CD14-positive monocyte (primary cell): ENCODE data around the gene SPAG16. TPM values are rescaled to one million over a fixed set of nuclear protein-coding genes. Genes with fewer than 3 reads are reported as not detected.

ENCODE experiments used
- DNase-seq, 3 donors: peaks; one replicate each; pipeline ENCODE4 v3.0.0-alpha.2; 2011 to 2022
- H2AFZ ChIP-seq: 2 replicates; pipeline ENCODE4 v1.6.0; 2012; ENCODE audit warnings: mild to moderate bottlenecking, low read depth, low read length, inconsistent platforms; ENCODE audit not compliant: insufficient read depth, poor library complexity, severe bottlenecking
- H3K27ac ChIP-seq, 2 donors: 1 replicate in 1 of 2; 2 replicates in 1 of 2; pipeline ENCODE4 v1.5.1; 2012 to 2013; ENCODE audit warnings: low read length in 2 of 2, control low read depth in 1 of 2, inconsistent platforms in 1 of 2, low read depth in 1 of 2, mild to moderate bottlenecking in 1 of 2
- H3K27me3 ChIP-seq, 2 donors: one replicate each; pipeline versions ENCODE4 v1.6.0 to v1.6.1; 2011 to 2013; ENCODE audit warnings: low read length in 2 of 2; ENCODE audit not compliant: control insufficient read depth in 2 of 2, insufficient read depth in 2 of 2
- H3K36me3 ChIP-seq, 2 donors: replicated peaks in 1 of 2; 1 replicate in 1 of 2; 2 replicates in 1 of 2; pipeline versions ENCODE4 v1.5.1 to v1.6.1; 2012 to 2013; ENCODE audit warnings: low read length in 2 of 2, control low read depth in 1 of 2, inconsistent platforms in 1 of 2, mild to moderate bottlenecking in 1 of 2; ENCODE audit not compliant: insufficient read depth in 2 of 2, control insufficient read depth in 1 of 2
- H3K4me1 ChIP-seq, 2 donors: 1 replicate in 1 of 2; 2 replicates in 1 of 2; pipeline versions ENCODE4 v1.5.1 to v1.6.1; 2012 to 2013; ENCODE audit warnings: low read length in 2 of 2, control low read depth in 1 of 2, inconsistent platforms in 1 of 2, mild to moderate bottlenecking in 1 of 2, moderate library complexity in 1 of 2; ENCODE audit not compliant: insufficient read depth in 2 of 2, control insufficient read depth in 1 of 2
- H3K4me2 ChIP-seq: replicated peaks from 2 replicates; pipeline ENCODE3; 2012; ENCODE audit warnings: low read length, moderate library complexity, mild to moderate bottlenecking; ENCODE audit not compliant: poor library complexity, severe bottlenecking; ENCODE audit errors: extremely low read depth
- H3K4me3 ChIP-seq, 3 experiments: fragments of 200-600 bp in 1 of 3; sonication (generic) in 1 of 3; replicated peaks in 1 of 3; 1 replicate in 2 of 3; 2 replicates in 1 of 3; pipeline ENCODE4 v1.5.1; 2011 to 2013; ENCODE audit warnings: low read length in 3 of 3, mild to moderate bottlenecking in 3 of 3, control low read depth in 2 of 3, low read depth in 2 of 3, inconsistent platforms in 1 of 3, moderate library complexity in 1 of 3
- H3K79me2 ChIP-seq: 2 replicates; pipeline ENCODE4 v1.6.0; 2012; ENCODE audit warnings: mild to moderate bottlenecking, control low read depth, inconsistent platforms, low read length, moderate library complexity; ENCODE audit not compliant: insufficient read depth
- H3K9ac ChIP-seq: 2 replicates; pipeline ENCODE4 v1.6.0; 2017; ENCODE audit warnings: low read length, mild to moderate bottlenecking; ENCODE audit not compliant: insufficient read depth, poor library complexity, severe bottlenecking
- H3K9me3 ChIP-seq, 2 donors: replicated peaks in 1 of 2; 1 replicate in 1 of 2; 2 replicates in 1 of 2; pipeline versions ENCODE4 v1.5.1 to v1.6.1; 2012 to 2013; ENCODE audit warnings: low read length in 2 of 2, control low read depth in 1 of 2; ENCODE audit not compliant: control insufficient read depth in 1 of 2, insufficient read depth in 1 of 2
- H4K20me1 ChIP-seq: 2 replicates; pipeline ENCODE4 v1.6.0; 2012; ENCODE audit warnings: mild to moderate bottlenecking, low read length, control low read depth, moderate library complexity; ENCODE audit not compliant: insufficient read depth
- H3K27ac Mint-ChIP-seq, 7 donors: one replicate each; pipeline ENCODE4 v1.8.0; 2020; ENCODE audit warnings: mild to moderate bottlenecking in 7 of 7, mixed read lengths in 7 of 7, moderate library complexity in 6 of 7, inconsistent platforms in 2 of 7
- H3K27me3 Mint-ChIP-seq, 3 donors: one replicate each; pipeline ENCODE4 v1.8.0; 2021 to 2022; ENCODE audit warnings: low read depth in 3 of 3, mild to moderate bottlenecking in 3 of 3, mixed read lengths in 3 of 3, moderate library complexity in 3 of 3, inconsistent platforms in 1 of 3
- H3K36me3 Mint-ChIP-seq, 2 donors: one replicate each; pipeline ENCODE4 v1.8.0; 2020; ENCODE audit warnings: mixed read lengths in 2 of 2, inconsistent platforms in 1 of 2, mild to moderate bottlenecking in 1 of 2
- H3K4me1 Mint-ChIP-seq: one replicate; pipeline ENCODE4 v1.8.0; 2020; ENCODE audit warnings: mild to moderate bottlenecking, mixed read lengths
- H3K4me3 Mint-ChIP-seq, 2 donors: one replicate each; pipeline ENCODE4 v1.8.0; 2020; ENCODE audit warnings: mild to moderate bottlenecking in 2 of 2, mixed read lengths in 2 of 2, moderate library complexity in 1 of 2
- H3K9me3 Mint-ChIP-seq, 7 donors: one replicate each; pipeline ENCODE4 v1.8.0; 2020 to 2022; ENCODE audit warnings: mixed read lengths in 7 of 7, mild to moderate bottlenecking in 6 of 7, moderate library complexity in 6 of 7, inconsistent platforms in 2 of 7
- WGBS: methylation state at CpG from one replicate; pipeline ENCODE4 v1.1.5; 2013; ENCODE audit warnings: missing lambda C conversion rate; ENCODE audit not compliant: insufficient coverage; 5-methylcytosine and 5-hydroxymethylcytosine counted together
- intact Hi-C, 2 donors: fragments of 100-400 bp; cut with micrococcal nuclease; formaldehyde crosslinking; loops; one replicate each; pipeline versions ENCODE4 v1.15.0 to v1.15.1; 2023
- polyA plus RNA-seq, 3 donors: library from polyadenylated mRNA; depleted of rRNA in 1 of 3; unstranded in 2 of 3; stranded (reverse) in 1 of 3; fragments of 300-500 nt in 2 of 3; fragments of >200 nt in 1 of 3; fragmentation: Illumina TruSeq in 2 of 3; gene quantifications; 1 replicate in 2 of 3; 2 replicates in 1 of 3; pipeline ENCODE4 v1.2.3, GENCODE V29; 2012 to 2021
- TF ChIP-seq, protein P1 (sequence below): fragments of 200-600 bp; IDR thresholded peaks from one replicate; pipeline ENCODE4 v1.8.0; 2022; ENCODE audit warnings: antibody characterized with exemption, mild to moderate bottlenecking

Gene SPAG16
- polyA plus RNA-seq, 3 donors = 0.12 to 0.30 TPM; not detected in 1

DNA sequence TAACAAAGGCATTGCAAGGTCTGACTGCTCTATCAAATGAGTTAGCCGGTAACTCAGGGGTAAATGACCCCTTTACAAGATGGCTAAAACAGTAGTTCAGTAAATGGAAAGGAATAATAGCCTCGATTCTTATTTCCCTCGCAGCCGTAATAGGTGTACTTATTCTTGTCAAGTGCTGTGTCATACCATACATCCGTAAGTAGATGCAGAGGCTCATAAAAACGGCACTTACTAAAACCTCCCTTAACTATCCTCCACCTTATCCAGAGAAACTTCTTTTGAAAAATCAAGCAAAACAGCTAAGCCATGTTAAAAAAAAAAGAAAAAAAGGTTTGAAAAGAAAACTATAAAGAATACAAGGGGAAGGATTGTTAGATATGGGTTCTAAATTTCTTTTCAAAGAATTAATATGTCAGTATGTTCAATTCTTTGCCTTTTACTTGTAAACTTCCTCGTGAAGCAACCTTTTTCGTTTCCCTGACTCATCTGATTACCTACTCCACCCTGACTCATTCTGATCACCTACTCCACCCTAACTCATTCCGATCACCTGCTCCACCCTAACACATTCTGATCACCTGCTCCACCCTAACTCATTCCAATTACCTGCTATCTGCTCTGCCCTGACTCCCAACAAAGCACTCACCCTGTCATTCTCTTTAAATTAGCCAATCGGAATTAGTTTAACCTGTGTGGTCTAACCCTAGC lies 127.5 kb downstream of the SPAG16 start:
- Histone ChIP-seq H3K9ac (no peak overlapping the region), H3K27me3 (no peaks in the 10 kb centered on the region), H2AFZ (no peak overlapping the region), H3K36me3 (no peaks in the 10 kb centered on the region), H3K4me2 (no peak overlapping the region), H3K9me3 (peaks cover 7 to 9% of the 10 kb centered on the region in 2 donors), H3K4me3 (no peak overlapping the region), H3K4me1 (no peaks in the 10 kb centered on the region), H3K27ac (no peak overlapping the region), H4K20me1 (no peaks in the 10 kb centered on the region), H3K79me2 (no peaks in the 10 kb centered on the region)
- Mint-ChIP-seq H3K27ac (no peak overlapping the region), H3K27me3 (peaks cover 0 to 2% (median 0%) of the 10 kb centered on the region in 3 donors), H3K4me3 (no peak overlapping the region), H3K4me1 (no peaks in the 10 kb centered on the region), H3K36me3 (no peaks in the 10 kb centered on the region), H3K9me3 (peaks cover 3 to 16% (median 7%) of the 10 kb centered on the region in 7 donors)
- DNase-seq = no peak
- 89% methylated on average over 2 of the region's 10 CpGs for WGBS
- intact Hi-C loops = no loop called here
- TF ChIP-seq, protein P1, sequence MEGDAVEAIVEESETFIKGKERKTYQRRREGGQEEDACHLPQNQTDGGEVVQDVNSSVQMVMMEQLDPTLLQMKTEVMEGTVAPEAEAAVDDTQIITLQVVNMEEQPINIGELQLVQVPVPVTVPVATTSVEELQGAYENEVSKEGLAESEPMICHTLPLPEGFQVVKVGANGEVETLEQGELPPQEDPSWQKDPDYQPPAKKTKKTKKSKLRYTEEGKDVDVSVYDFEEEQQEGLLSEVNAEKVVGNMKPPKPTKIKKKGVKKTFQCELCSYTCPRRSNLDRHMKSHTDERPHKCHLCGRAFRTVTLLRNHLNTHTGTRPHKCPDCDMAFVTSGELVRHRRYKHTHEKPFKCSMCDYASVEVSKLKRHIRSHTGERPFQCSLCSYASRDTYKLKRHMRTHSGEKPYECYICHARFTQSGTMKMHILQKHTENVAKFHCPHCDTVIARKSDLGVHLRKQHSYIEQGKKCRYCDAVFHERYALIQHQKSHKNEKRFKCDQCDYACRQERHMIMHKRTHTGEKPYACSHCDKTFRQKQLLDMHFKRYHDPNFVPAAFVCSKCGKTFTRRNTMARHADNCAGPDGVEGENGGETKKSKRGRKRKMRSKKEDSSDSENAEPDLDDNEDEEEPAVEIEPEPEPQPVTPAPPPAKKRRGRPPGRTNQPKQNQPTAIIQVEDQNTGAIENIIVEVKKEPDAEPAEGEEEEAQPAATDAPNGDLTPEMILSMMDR = no peak

DNA sequence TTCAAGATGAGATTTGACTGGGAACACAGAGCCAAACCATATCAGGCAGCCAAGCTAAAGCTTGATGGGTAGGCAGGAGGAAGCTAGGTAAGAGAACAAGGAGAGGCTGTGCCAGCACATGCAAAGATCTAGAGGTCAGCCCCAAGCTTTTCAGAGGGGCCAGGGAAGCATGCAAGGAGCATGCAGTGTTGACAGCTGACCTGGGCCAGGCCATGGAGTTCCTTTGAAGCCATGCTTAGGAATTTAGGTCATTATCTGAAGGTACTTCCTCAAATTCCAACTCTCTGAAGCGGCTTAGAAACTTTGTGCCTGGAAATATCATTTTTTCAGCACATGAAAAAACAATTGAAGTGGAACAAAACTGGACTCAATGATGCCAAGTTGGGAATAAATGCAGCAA lies 130.8 kb downstream of the SPAG16 start:
- Mint-ChIP-seq H3K4me3 (no peak overlapping the region), H3K36me3 (no peaks in the 10 kb centered on the region), H3K27me3 (no peaks in the 10 kb centered on the region), H3K4me1 (no peaks in the 10 kb centered on the region), H3K9me3 (peaks cover 0 to 5% (median 0%) of the 10 kb centered on the region in 7 donors), H3K27ac (no peak overlapping the region)
- H4K20me1 ChIP-seq = no peaks in the 10 kb centered on the region
- TF ChIP-seq, protein P1 = no peak
- 100% methylated on average over 1 of the region's 1 CpG for WGBS
- no peak overlapping the region for H3K4me2 ChIP-seq
- no peak overlapping the region for H3K27ac ChIP-seq
- no peaks in the 10 kb centered on the region for H3K36me3 ChIP-seq
- no peak overlapping the region for H3K4me3 ChIP-seq
- no peak overlapping the region for H2AFZ ChIP-seq
- H3K27me3 ChIP-seq = no peaks in the 10 kb centered on the region
- DNase-seq = no peak
- no peaks in the 10 kb centered on the region for H3K9me3 ChIP-seq
- H3K9ac ChIP-seq = no peak overlapping the region
- H3K79me2 ChIP-seq = no peaks in the 10 kb centered on the region
- intact Hi-C loops = no loop called here
- H3K4me1 ChIP-seq = no peaks in the 10 kb centered on the region
